Mucosa of stomach (tissue), 1 donor: ENCODE data around the gene TRIM65.

Source experiments
- H3K27me3 ChIP-seq: one replicate; pipeline ENCODE4 v1.7.0; 2013; ENCODE audit warnings: mild to moderate bottlenecking, low read length; ENCODE audit not compliant: control insufficient read depth, insufficient read depth
- H3K36me3 ChIP-seq: one replicate; pipeline ENCODE4 v1.7.0; 2013; ENCODE audit warnings: low read length; ENCODE audit not compliant: control insufficient read depth, insufficient read depth
- H3K4me1 ChIP-seq: one replicate; pipeline ENCODE4 v1.7.0; 2013; ENCODE audit warnings: mild to moderate bottlenecking, low read length; ENCODE audit not compliant: control insufficient read depth, insufficient read depth
- H3K4me3 ChIP-seq: one replicate; pipeline ENCODE4 v1.7.0; 2013; ENCODE audit warnings: low read length
- H3K9ac ChIP-seq: one replicate; pipeline ENCODE4 v1.7.0; 2013; ENCODE audit warnings: mild to moderate bottlenecking, low read length, moderate library complexity
- H3K9me3 ChIP-seq: one replicate; pipeline ENCODE4 v1.7.0; 2013; ENCODE audit warnings: mild to moderate bottlenecking, low read length, moderate library complexity; ENCODE audit not compliant: control insufficient read depth
- donor health status: Pancreatic carcinoma.

The TRIM65 gene

DNA sequence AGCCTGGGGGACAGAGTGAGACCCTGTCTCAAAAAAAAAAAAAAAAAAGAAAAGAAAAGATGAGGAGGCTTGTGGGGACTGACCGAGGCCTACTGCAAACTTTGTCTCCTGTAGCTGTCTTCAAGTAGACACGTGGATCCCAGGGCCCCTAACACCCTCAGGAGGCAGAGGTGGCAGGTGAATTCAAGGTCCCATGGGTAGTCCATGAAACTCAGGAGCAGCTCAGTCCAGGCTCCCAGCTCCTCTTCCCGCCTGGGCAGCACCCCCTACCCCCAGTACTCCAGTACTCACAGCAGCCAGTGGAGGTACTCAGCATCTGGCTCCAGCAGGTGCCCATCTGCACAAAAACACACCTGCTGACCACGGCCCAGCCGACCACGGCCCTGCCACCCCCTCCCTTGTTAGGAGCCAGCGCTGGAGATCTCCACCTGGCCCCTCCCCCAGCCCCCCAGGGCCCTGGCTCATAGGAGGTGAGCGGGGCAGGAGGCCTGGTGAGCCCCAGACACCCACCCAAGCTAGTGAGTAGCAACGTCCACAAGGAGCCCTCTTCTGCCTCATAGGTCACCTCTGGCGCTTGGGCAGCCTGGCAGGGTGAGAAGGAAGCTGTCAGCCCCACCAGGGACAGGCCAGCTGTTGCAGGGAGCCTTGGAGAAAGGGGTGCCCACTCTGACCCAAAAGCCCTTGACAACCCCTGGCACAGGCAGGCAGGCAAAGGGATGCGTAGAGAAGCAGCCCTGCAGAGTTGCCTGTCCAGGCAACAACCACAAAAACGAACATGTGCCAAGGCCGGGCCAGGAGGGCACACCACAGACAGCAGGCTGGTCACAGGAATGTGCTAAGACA, 4.2 kb upstream of the TRIM65 start:
- Histone ChIP-seq H3K9me3 (no peaks in the 10 kb centered on the region), H3K4me3 (no peak overlapping the region), H3K36me3 (no peaks in the 10 kb centered on the region), H3K4me1 (peaks cover 15% of the 10 kb centered on the region), H3K27me3 (no peaks in the 10 kb centered on the region), H3K9ac (no peak overlapping the region)

DNA sequence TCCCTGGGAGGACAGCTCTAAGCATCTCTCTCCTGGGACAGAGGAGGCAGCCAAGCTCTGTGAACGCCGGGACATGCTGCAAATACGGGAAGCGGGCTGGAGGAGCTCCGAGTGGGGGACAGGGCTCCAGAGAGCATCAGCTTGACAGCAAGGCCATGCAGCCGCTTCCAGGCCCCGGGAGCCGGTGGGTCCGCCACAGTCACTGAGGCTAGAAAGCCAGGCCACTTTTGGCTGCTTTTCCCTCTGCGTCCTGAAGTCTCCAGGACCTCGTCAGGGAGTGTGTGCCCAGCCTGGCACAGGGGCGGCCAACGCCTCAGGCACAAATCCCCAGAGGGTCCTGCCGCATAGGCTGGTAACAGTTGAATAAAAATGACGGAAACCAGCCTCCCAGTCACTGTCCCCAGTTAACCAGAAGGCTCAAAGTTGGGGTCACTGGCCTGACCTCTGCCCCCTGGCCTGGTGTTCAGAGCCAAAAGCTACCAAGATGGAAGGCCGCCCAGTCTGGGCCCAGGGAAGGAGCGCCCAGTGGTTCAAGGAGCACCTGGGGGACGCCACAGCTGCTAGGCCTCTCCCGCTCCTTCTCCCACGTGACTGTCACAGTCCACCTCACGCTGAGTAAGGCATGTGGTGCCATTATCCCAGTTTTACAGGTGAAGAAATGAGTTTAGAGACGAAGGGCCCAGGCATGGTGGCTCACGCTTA, 3.2 kb upstream of the TRIM65 start:
- no peaks in the 10 kb centered on the region for H3K9me3 ChIP-seq
- H3K27me3 ChIP-seq: no peaks in the 10 kb centered on the region
- H3K9ac ChIP-seq: no peak overlapping the region
- H3K4me1 ChIP-seq: peaks cover 25% of the 10 kb centered on the region
- H3K4me3 ChIP-seq: no peak overlapping the region
- H3K36me3 ChIP-seq: no peaks in the 10 kb centered on the region

- H3K27me3 ChIP-seq: no peaks in the 10 kb centered on the region
- peaks cover 31% of the 10 kb centered on the region for H3K4me1 ChIP-seq
- H3K9me3 ChIP-seq: no peaks in the 10 kb centered on the region
- H3K4me3 ChIP-seq: no peak overlapping the region
- H3K9ac ChIP-seq: no peak overlapping the region
- no peaks in the 10 kb centered on the region for H3K36me3 ChIP-seq
Observed at GRCh38 chr17:75899353-75899752, 2.6 kb upstream of the TRIM65 start.

GRCh38 chr17:75898791-75899190, 2.0 kb upstream of the TRIM65 start:
- Histone ChIP-seq H3K36me3 (no peaks in the 10 kb centered on the region), H3K4me3 (no peak overlapping the region), H3K27me3 (no peaks in the 10 kb centered on the region), H3K9ac (no peak overlapping the region), H3K9me3 (no peaks in the 10 kb centered on the region), H3K4me1 (peaks cover 31% of the 10 kb centered on the region)

GRCh38 chr17:75898065-75898464, 1.3 kb upstream of the TRIM65 start:
- Histone ChIP-seq H3K27me3 (no peaks in the 10 kb centered on the region), H3K9me3 (no peaks in the 10 kb centered on the region), H3K36me3 (no peaks in the 10 kb centered on the region), H3K4me3 (no peak overlapping the region), H3K9ac (no peak overlapping the region), H3K4me1 (peaks cover 29% of the 10 kb centered on the region)

- Histone ChIP-seq H3K4me3 (no peak overlapping the region), H3K27me3 (no peaks in the 10 kb centered on the region), H3K9ac (peak overlapping the region; percentile 63), H3K9me3 (no peaks in the 10 kb centered on the region), H3K36me3 (no peaks in the 10 kb centered on the region), H3K4me1 (peaks cover 29% of the 10 kb centered on the region)
Observed at GRCh38 chr17:75897160-75898019, 639 bp upstream of the TRIM65 start.

DNA sequence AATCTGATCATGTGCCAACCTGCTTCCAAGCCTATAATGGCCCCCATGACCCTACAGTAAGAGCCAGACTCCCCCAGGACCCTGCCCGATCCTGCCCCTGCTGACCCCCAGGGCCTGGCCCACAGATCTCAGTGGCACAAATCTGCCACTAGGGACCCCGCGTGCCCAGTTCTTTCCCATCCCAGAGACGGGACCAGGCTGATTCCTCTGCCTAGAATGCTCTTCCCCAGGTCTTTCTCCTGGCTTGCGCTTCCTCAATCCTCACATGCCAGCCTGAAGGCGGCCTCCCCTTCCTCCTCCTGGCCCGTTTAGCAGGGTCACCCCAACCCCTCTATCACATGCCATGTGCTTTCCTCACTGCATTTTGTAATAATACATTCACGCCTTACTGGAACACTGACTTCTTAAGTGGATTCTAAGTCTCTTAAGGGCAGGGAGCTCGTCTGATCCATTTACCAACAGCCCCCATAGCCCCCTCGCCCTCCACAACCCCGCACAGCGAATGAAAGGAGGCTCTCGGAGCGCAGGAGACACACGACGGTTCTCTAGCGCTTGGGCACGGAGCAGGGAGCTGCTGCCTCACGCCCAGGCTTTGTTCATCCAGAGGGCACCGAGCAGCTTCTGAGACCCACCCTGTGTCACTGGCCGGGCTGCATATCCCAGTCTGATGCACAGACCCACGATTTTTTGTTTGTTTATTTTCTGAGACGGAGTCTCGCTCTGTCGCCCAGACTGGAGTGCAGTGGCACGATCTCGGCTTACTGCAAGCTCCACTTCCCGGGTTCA, 1.2 kb downstream of the TRIM65 start:
- Histone ChIP-seq H3K4me3 (peak overlapping the region; percentile 20), H3K4me1 (peaks cover 29% of the 10 kb centered on the region), H3K9me3 (no peaks in the 10 kb centered on the region), H3K27me3 (no peaks in the 10 kb centered on the region), H3K36me3 (no peaks in the 10 kb centered on the region), H3K9ac (peak overlapping the region; percentile 63)

DNA sequence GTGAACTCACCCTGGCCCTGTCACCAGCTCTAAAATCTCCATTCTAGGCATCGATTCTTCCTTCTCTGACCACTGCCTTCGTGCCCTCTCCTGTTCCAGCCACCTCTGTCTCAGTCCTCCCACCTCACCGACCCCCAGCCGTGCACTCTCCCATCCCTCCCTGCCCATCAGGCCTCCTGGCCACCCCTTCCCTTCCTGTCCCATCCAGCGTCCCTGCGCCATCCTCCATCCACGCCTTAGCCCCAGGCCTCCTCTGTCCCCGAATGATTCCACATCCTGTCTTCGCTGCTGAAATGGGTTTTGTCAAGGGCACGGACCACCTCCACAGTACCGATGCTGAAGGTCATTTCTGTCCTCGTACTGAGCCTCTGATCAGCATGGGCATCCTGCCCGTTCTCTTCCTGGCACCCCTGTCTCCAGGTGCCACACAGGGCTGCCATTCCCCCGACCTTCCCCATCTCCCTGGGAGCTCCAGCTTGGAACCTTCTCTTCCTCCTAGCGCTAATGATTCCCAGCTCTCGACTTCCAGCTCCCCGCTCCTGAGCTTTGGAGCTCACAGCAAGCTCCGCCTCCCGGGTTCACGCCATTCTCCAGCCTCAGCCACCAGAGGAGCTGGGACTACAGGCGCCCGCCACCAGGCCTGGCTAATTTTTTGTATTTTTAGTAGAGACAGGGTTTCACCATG, 2.6 kb downstream of the TRIM65 start:
- Histone ChIP-seq H3K4me1 (peaks cover 29% of the 10 kb centered on the region), H3K4me3 (no peak overlapping the region), H3K27me3 (no peaks in the 10 kb centered on the region), H3K9me3 (no peaks in the 10 kb centered on the region), H3K9ac (peak overlapping the region; percentile 8), H3K36me3 (no peaks in the 10 kb centered on the region)

DNA sequence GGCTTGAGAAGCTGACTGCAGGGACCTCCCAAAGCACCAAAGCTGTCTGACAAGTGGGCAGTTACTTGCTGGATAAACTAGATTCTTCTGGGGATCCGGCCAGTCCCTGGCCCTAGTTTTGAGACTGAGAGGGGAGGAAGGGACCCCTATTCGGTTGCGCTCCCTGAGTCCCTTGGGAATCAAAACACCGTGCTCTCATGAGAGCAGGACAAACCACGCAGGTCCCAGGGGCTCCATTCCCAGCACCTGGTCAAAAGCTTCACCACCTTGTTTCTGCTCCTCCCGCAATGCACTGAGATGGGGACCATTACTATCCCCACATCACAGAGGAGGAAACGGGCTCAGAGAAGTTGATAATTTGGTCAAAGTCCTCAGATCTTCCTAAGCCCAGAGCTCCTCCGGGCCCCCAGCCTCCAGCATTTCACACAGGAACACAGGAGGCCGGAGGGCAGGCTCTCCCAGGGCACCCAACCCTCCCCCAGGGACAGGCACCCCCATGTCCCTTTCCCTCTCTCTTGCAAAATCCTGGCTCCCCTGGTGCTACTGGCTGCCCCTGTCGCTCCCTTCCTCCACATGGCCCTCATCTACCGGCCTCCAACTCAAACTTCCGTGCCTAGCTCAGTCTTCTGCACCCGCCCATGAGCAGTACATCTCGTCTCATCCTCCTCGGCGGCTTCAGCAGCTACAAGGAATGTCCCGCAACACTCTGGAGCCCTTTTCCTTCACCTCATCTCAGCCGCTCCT, 3.3 kb downstream of the TRIM65 start:
- peak overlapping the region; percentile 8 for H3K9ac ChIP-seq
- H3K36me3 ChIP-seq: no peaks in the 10 kb centered on the region
- no peak overlapping the region for H3K4me3 ChIP-seq
- no peaks in the 10 kb centered on the region for H3K9me3 ChIP-seq
- peaks cover 29% of the 10 kb centered on the region for H3K4me1 ChIP-seq
- no peaks in the 10 kb centered on the region for H3K27me3 ChIP-seq

DNA sequence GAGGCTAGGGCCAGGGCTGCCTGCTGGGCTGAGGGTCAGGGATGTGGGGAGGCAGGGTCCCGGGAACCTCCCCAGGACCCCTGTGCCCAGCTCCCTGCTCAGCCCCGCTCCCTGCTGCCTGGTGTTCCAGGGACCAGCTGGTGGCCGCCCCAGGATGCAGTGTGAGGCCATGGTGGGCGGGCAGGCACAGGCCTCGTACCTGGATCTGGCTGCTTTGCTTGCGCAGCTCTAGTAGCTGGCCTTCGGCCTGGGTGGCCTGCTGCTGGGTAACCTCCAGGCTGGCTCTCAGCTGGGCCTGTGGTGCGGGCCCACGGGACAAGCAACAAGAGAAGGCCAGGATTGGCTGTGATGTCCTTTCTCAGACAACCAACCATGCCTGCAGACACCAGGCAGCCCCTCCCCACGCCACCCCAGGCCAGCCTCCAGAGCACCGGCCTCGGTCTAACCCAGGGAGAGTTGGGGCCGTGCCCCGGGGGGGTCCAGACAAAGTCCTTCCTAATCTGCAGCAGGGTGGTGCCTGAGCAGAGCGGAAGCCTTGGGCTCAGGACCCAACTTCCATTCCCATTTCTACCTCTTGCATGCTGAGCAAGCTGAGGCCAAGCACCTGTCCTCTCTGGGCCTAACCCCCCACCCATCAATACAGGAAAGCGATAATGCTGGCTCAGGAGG, 4.1 kb downstream of the TRIM65 start:
- Histone ChIP-seq H3K9me3 (no peaks in the 10 kb centered on the region), H3K9ac (no peak overlapping the region), H3K27me3 (no peaks in the 10 kb centered on the region), H3K4me3 (no peak overlapping the region), H3K36me3 (no peaks in the 10 kb centered on the region), H3K4me1 (peaks cover 28% of the 10 kb centered on the region)
